ENCODE results near the gene ALCAM. TPM values are rescaled to one million over a fixed set of nuclear protein-coding genes. Genes with fewer than 3 reads are reported as not detected.

The ALCAM gene
- total RNA-seq, 2 experiments from 2014 or later: 47.7 to 51.3 TPM

DNA sequence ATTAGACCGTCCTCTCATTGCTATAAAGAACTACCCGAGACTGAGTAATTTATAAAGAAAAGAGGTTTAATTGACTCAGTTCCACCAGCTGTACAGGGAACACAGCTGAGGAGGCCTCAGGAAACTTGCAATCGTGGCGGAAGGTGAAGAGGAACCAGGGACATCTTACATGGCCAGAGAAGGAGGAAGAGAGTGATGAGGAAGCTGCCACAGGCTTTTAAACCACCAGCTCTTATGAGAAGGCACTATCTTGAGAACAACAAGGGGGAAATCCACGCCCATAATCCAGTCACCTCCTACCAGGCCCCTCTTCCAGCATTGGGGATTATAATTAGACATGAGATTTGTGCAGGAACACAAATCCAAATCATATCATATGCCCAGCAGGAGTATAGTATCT, 138.5 kb downstream of the ALCAM start:
- Histone ChIP-seq H3K36me3 (ENCODE audit: insufficient read depth, low read length) (no peaks in the 10 kb centered on the region), H3K79me2 (ENCODE audit: insufficient read depth, low read depth, low read length) (no peaks in the 10 kb centered on the region), H3K4me2 (ENCODE audit: low read length) (no peak overlapping the region), H3K27ac (ENCODE audit: low read depth, low read length, poor library complexity, severe bottlenecking) (no peak overlapping the region), H3K9me3 (ENCODE audit: low read length) (no peaks in the 10 kb centered on the region), H3K9me2 (ENCODE audit: insufficient read depth, low read length) (no peaks in the 10 kb centered on the region), H3K4me3 (ENCODE audit: low read depth, low read length, poor library complexity, severe bottlenecking) (no peak overlapping the region), H2AFZ (ENCODE audit: low read length) (no peak overlapping the region), H4K20me1 (ENCODE audit: insufficient read depth, low read length) (0 out of 2 replicates have a peak, but pooled peaks cover 12% of the 10 kb centered on the region), H3K4me1 (ENCODE audit: insufficient read depth, low read length, poor library complexity, severe bottlenecking) (no peaks in the 10 kb centered on the region)
- no peak for DNase-seq (ENCODE audit: low spot score)
- TF ChIP-seq EZH2phosphoT487 (IDR thresholded peaks at IDR 0.05; ENCODE audit: borderline replicate concordance, low read depth, low read length): no peak
- TF ChIP-seq, protein P1, sequence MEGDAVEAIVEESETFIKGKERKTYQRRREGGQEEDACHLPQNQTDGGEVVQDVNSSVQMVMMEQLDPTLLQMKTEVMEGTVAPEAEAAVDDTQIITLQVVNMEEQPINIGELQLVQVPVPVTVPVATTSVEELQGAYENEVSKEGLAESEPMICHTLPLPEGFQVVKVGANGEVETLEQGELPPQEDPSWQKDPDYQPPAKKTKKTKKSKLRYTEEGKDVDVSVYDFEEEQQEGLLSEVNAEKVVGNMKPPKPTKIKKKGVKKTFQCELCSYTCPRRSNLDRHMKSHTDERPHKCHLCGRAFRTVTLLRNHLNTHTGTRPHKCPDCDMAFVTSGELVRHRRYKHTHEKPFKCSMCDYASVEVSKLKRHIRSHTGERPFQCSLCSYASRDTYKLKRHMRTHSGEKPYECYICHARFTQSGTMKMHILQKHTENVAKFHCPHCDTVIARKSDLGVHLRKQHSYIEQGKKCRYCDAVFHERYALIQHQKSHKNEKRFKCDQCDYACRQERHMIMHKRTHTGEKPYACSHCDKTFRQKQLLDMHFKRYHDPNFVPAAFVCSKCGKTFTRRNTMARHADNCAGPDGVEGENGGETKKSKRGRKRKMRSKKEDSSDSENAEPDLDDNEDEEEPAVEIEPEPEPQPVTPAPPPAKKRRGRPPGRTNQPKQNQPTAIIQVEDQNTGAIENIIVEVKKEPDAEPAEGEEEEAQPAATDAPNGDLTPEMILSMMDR (conservative IDR thresholded peaks at IDR 0.05; ENCODE audit: low read length): no peak
- BruUV-seq (replicated peaks): no TSS peak
- CTCF ChIA-PET (ENCODE audit: unreplicated experiment): interaction anchor here (0.6 to 1.0 kb wide), 2 partner anchors 22 to 1513 kb away, joined by 3 read pairs; no protein-coding TSS in a partner anchor
- POLR2A ChIA-PET: interaction anchor here (0.6 to 1.8 kb wide), 8 partner anchors 10 to 364 kb away, joined by 3 to 6 read pairs (median 4); no protein-coding TSS in a partner anchor
- intact Hi-C loops (cut with micrococcal nuclease; ENCODE audit: unreplicated experiment): no loop called here

GRCh38 chr3:105511031-105511430, 144.3 kb downstream of the ALCAM start:
- intact Hi-C loops (cut with micrococcal nuclease; ENCODE audit: unreplicated experiment): loop anchor here (10.0 kb wide), 1 partner anchor 1406 kb away; no protein-coding TSS in a partner anchor
- TF ChIP-seq, protein P1 (conservative IDR thresholded peaks at IDR 0.05; ENCODE audit: low read length): no peak
- no peak for TF ChIP-seq EZH2phosphoT487 (IDR thresholded peaks at IDR 0.05; ENCODE audit: borderline replicate concordance, low read depth, low read length)
- CTCF ChIA-PET (ENCODE audit: unreplicated experiment): no interaction called here

DNA sequence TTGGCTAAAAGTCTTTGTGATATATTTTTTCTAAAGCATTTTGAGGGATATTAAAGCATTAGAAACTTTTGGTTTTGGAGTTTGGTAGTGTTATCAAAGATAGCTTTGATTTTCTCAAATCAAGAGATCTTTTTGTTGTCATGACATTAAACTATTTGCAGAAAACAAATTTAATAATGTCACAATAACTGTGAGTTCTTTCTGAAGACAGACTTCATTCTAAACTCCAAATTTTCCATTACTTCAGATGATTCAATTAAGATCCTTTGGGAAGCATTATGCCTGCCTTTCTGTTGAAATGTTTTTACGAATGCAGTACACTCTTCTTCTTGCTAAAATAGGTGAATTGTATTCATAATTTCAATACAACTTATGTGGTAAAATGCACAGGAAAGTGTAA, 145.4 kb downstream of the ALCAM start:
- Histone ChIP-seq H2AFZ (ENCODE audit: low read length) (no peak overlapping the region), H3K4me3 (ENCODE audit: low read depth, low read length, poor library complexity, severe bottlenecking) (no peak overlapping the region), H3K36me3 (ENCODE audit: insufficient read depth, low read length) (no peaks in the 10 kb centered on the region), H3K9me2 (ENCODE audit: insufficient read depth, low read length) (no peaks in the 10 kb centered on the region), H4K20me1 (ENCODE audit: insufficient read depth, low read length) (0 out of 2 replicates have a peak, but pooled peaks cover 6% of the 10 kb centered on the region), H3K9me3 (ENCODE audit: low read length) (no peaks in the 10 kb centered on the region), H3K79me2 (ENCODE audit: insufficient read depth, low read depth, low read length) (no peaks in the 10 kb centered on the region), H3K4me2 (ENCODE audit: low read length) (no peak overlapping the region), H3K4me1 (ENCODE audit: insufficient read depth, low read length, poor library complexity, severe bottlenecking) (no peaks in the 10 kb centered on the region), H3K27ac (ENCODE audit: low read depth, low read length, poor library complexity, severe bottlenecking) (no peak overlapping the region)
- DNase-seq (ENCODE audit: low spot score): no peak
- CTCF ChIA-PET (ENCODE audit: unreplicated experiment): no interaction called here
- no TSS peak for BruUV-seq (replicated peaks)
- intact Hi-C loops (cut with micrococcal nuclease; ENCODE audit: unreplicated experiment): loop anchor here (10.0 kb wide), 1 partner anchor 1407 kb away; no protein-coding TSS in a partner anchor
- TF ChIP-seq, protein P1 (conservative IDR thresholded peaks at IDR 0.05; ENCODE audit: low read length): no peak
- no peak for TF ChIP-seq EZH2phosphoT487 (IDR thresholded peaks at IDR 0.05; ENCODE audit: borderline replicate concordance, low read depth, low read length)
- POLR2A ChIA-PET: interaction anchor here (0.6 to 1.5 kb wide), 2 partner anchors 15 to 147 kb away, joined by 3 to 5 read pairs; no protein-coding TSS in a partner anchor

More at GRCh38 chr3:105511031-105511430, 144.3 kb downstream of the ALCAM start:
- Histone ChIP-seq H3K4me3 (ENCODE audit: low read depth, low read length, poor library complexity, severe bottlenecking) (no peak overlapping the region), H3K27ac (ENCODE audit: low read depth, low read length, poor library complexity, severe bottlenecking) (no peak overlapping the region), H3K4me1 (ENCODE audit: insufficient read depth, low read length, poor library complexity, severe bottlenecking) (no peaks in the 10 kb centered on the region), H3K79me2 (ENCODE audit: insufficient read depth, low read depth, low read length) (no peaks in the 10 kb centered on the region), H2AFZ (ENCODE audit: low read length) (no peak overlapping the region), H3K36me3 (ENCODE audit: insufficient read depth, low read length) (no peaks in the 10 kb centered on the region), H3K9me2 (ENCODE audit: insufficient read depth, low read length) (no peaks in the 10 kb centered on the region), H4K20me1 (ENCODE audit: insufficient read depth, low read length) (0 out of 2 replicates have a peak, but pooled peaks cover 13% of the 10 kb centered on the region), H3K4me2 (ENCODE audit: low read length) (no peak overlapping the region), H3K9me3 (ENCODE audit: low read length) (no peaks in the 10 kb centered on the region)
- no TSS peak for BruUV-seq (replicated peaks)
- DNase-seq (ENCODE audit: low spot score): no peak
- POLR2A ChIA-PET: interaction anchor here (1.2 to 1.5 kb wide), 2 partner anchors 16 to 95 kb away, joined by 3 to 5 read pairs; no protein-coding TSS in a partner anchor

All from OCI-LY7 (cell line).